ENCODE data around the gene WDR89.
"Not testable (repeated sequence)": the region's sequence is repeated elsewhere in the genome, so short reads cannot be mapped to it uniquely, and the experiment has no call there.

The WDR89 gene

DNA sequence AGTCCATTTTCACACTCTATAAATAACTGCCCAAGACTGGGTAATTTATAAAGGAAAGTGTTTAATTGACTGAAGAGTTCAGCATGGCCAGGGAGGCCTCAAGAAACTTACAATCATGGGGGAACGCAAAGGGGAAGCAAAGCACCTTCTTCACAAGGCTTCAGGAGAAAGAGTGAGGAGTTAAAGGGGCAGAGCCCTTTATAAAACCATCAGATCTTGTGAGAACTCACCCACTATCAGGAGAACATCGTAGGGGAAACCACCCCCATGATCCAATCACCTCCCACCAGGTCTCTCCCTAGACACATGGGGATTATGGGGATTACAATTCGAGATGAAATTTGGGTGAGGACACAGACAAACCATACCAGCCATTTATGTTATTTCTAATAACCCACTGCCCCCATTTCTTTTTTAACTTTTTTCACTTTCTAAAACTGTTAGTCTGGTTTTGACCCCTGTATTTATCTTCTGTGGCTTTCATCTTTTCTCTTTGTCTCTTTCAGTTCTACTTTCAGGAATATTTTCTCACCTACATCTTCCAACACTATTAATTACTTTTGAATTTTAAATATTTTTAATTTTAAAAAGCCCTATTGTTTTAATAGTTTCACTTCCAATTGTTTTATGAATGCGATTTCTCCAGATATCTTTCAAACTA is 44.5 kb downstream of the WDR89 start:
- in situ Hi-C loops (cut with HindIII; ENCODE audit: low sequenced_read_pairs): no loop called here

DNA sequence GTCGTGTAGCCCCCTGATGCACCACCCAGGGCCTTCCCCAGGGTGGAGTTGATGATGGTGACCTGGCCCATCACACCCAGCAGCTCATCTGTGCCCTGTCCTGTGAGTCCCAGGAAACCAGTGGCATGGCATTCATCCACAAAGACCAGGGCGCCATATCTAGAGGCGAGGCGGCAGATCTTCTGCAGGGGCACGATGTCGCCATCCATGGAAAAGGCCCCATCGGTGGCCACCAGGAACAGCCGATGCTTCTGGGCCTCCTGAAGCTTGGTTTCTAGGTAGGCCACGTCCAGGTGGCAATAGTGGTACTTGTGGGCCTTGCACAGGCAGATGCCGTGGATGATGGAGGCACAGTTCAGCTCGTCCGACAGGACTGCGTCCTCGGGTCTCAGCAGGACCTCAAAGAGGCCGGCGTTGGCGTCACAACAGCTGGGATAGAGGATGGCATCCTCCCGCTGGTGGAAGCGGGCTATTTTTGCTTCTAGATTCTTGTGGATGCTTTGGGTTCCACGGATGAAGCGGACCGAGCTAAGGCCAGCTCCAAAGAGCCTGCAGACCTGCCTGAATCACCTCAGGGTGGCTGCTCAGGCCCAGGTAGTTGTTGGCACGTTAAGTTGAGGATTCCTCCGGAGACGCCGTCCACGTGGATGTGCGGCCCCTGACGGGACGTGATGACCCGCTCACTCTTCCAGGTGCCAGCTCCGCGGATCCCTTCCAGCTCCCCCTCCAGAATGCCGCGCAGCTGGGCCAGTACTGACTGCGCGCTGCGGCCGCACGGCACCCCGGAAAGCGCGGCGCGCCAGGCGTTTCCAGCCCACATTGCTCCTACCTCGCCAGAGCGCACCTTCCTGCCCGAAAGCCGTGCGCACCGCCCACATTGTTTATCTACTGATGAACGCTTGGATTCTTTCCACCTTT is 47.0 kb downstream of the WDR89 start:
- in situ Hi-C loops (cut with HindIII; ENCODE audit: low sequenced_read_pairs): no loop called here

DNA sequence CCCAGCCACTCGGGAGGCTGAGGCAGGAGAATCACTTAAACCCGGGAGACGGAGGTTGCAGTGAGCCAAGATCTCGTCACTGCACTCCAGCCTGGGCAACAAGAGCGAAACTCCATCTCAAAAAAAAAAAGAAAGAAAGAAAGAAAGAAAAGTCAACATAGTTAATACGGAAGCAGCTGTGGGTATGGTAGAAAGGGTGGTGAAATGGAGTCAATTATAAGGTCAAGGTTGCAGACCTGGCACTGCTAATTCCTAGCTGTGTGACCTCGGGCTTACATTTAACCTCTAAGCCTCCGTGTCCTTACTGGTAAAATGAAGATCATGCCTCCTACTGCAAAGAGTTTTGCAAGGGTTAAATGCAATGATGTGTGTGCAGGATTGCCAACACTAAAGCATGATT is 58.6 kb downstream of the WDR89 start:
- in situ Hi-C loops (cut with HindIII; ENCODE audit: low sequenced_read_pairs): not testable (repeated sequence)

DNA sequence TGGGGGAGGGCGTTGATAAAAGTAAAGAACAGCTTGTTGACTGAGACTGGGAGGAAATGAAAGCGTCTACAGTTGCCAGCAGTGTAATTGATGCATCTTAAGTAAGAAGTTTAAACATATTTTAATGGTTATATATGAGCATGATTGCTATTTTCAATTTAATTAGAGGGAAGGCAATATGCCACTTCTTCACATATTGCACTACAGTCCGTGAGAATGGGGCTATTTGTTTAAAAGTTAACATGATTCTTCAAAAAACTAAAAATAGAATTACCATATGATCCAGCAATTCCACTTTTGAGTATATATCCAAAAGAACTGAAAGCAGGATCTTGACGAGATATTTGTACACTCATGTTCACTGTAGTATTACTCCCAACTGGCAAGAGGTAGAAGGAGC is 60.2 kb downstream of the WDR89 start:
- in situ Hi-C loops (cut with HindIII; ENCODE audit: low sequenced_read_pairs): no loop called here

DNA sequence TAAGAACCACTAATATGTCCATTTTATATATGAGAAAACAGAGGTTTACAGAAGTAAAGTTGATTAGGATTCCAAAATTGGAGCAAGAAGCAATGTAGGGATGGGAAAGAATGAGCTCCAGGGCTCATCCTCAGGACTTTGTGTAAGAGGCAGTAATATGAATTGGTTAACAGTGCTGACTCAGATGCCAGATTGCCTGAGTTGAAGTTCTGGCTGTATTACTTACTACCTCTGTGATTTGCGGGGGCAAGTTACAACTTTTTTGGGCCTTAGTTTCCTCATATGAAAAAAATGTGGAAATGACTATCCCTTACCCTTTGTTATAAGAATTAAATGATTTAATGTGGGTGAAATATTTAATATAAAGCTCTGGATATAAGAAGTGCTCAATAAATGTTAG is 63.4 kb downstream of the WDR89 start:
- in situ Hi-C loops (cut with HindIII; ENCODE audit: low sequenced_read_pairs): no loop called here

DNA sequence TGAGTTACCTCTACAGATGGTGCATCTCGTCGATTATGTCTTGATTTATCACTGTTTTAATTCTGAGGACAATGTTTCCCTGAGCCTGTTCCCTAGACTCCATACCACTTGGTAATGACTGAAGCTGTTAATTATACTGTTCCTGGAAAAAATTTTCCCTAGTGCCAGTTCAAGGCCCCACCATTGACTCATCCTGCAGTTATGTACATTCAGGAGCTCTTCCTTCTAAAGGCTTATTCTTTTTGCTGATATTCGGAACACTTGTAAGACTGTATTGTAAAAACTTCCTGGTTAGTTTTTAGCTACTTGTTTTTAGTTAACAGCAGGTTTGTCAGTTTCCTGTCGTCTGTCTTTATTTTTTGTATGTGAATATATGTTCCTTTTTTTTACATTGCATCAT is 68.1 kb downstream of the WDR89 start:
- in situ Hi-C loops (cut with HindIII; ENCODE audit: low sequenced_read_pairs): no loop called here

DNA sequence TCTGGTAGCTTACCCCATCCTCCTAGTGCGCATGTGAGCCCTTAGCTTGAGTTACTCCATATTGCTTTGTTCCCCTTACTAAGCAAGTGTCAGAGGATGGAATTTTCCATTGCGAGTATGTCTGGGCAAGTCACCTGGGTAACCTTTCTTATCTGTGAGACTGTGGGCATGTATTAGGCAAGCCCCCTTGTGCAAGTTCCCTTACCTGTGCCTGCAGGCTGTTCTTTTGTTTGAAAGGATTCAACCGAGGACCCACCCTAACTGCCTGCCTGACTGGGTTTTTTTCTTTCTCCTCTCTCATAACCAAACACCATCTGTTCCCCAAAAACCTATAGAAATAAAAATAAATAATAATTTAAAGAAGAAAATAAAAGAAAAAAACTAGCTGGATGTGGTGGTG is 76.2 kb downstream of the WDR89 start:
- in situ Hi-C loops (cut with HindIII; ENCODE audit: low sequenced_read_pairs): no loop called here

DNA sequence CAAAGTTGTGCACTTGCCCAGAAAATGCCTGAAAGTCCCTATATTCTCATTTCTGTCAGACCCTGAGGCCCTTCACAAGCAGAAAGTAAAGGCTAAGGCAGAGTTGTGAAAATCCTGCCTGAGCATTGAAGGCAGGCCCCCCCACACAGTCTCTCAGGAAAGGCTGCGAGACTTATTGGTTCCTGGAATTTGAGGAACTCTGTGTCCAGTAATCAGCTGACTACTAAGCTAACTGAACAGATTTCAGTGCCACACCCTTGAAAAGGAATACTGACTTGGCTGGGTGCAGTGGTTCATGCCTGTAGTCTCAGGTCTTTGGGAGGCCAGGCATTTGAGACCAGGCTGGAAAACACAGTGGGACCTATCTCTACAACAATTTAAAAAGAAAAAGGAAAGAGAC is 77.4 kb downstream of the WDR89 start:
- in situ Hi-C loops (cut with HindIII; ENCODE audit: low sequenced_read_pairs): no loop called here

DNA sequence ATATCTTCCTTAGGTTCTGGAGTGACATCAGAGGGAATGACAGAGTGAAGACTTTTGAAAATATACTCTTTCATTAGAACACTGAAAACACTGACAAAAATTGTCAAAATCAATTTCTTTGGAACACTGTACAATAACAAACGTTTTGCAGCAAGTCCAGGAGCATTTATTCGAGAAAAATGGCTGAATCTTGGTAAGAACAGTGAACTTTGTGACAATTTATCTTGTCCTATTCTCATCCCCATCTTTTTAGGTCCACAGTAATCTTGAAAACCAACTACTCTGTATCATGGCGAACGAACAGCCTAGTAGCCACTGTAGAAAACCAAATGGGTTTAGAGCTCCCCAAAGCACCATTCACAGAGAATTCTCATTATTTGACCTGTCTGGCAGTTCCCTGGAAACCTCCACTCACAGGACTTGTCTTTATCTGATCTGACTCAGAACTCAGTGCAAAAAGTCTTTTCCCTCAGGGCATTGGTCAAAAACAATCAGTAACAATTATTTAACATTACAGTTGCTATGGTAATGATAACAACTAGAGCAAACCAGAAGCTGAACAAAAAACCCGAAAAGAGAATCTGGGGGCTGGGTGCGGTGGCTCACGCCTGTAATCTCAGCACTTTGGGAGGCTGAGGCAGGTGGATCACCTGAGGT is 78.2 kb downstream of the WDR89 start:
- in situ Hi-C loops (cut with HindIII; ENCODE audit: low sequenced_read_pairs): no loop called here

DNA sequence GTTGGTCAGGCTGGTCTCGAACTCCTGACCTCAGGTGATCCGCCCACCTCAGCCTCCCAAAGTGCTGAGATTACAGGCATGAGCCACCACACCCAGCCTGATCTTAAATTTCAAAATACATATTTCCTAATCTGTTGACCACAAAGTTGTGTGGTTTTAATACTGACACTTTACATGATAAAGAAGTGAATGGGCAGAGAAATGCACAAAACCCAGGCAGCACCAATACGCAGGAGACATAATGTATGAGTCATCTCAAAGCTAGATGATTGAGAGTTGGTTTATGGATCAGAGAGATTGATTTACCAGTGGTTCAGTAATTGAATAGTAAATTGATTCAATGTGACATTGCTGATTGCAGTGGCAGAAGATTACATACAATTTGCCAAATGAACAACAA is 79.3 kb downstream of the WDR89 start:
- in situ Hi-C loops (cut with HindIII; ENCODE audit: low sequenced_read_pairs): no loop called here

DNA sequence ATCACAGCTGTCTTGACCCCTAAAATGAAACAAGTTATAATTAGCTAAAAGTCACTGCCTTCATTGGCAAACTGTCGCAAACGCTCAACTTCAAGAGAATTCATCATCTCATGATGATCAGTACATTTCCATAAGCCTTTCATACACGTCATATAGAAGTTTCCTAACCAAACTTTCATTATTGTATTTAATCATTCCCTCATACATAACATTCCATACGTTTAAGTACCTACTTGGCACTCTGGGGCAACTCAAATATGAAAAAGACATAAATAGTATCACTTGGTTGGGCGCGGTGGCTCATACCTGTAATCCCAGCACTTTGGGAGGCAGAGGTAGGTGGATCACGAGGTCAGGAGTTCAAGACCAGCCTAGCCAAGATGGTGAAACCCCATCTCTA is 86.1 kb downstream of the WDR89 start:
- in situ Hi-C loops (cut with HindIII; ENCODE audit: low sequenced_read_pairs): no loop called here

DNA sequence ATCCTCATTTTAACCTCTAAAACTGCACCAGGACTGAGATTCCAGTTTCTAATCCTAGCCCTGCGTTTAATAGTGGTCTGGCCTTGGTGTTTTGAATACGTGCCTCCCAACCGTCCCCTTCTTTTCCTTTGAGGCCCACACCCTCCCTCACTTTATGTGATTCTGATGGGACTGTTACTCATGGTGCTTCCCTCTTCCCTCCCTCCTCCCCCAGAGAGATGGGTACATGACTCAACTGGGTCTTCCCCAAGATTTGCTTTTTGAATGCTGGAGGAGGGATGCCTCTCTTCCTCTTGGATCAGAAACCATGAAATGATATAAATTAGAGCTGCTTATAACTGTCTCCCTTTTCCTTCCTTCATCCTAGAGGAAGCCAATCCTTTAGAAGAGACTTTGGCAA is 90.3 kb downstream of the WDR89 start:
- in situ Hi-C loops (cut with HindIII; ENCODE audit: low sequenced_read_pairs): no loop called here

DNA sequence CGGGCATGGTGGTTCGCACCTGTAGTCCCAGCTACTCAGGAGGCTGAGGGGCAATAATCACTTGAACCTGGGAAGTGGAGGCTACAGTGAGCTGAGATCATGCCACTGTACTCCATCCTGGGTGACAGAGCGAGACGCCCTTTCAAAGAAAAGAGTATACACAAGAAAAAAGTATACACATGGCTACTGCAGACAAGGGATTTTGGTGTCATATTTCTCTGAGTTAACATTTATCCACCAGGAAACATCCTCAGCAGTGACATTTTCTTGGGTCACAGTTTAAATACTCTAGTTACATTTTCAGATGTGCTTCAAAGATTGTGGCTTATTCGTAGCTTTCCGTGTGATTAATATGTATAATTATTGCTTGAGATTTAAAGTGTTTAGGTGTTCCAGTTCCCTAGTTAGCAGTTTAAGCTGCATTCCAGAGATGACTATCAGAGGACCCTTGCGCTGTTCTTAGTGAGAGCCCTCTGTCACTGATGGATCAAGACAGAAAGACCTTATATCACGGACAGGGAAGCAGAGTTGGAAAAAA is 93.8 kb downstream of the WDR89 start:
- in situ Hi-C loops (cut with HindIII; ENCODE audit: low sequenced_read_pairs): no loop called here
